ENCODE results near the gene CENPX. TPM values are rescaled to one million over a fixed set of nuclear protein-coding genes. Genes with fewer than 3 reads are reported as not detected.

CENPX gene
- total RNA-seq, 4 donors from 2014 or later: 46.0 to 74.0 (median 57.5) TPM

DNA sequence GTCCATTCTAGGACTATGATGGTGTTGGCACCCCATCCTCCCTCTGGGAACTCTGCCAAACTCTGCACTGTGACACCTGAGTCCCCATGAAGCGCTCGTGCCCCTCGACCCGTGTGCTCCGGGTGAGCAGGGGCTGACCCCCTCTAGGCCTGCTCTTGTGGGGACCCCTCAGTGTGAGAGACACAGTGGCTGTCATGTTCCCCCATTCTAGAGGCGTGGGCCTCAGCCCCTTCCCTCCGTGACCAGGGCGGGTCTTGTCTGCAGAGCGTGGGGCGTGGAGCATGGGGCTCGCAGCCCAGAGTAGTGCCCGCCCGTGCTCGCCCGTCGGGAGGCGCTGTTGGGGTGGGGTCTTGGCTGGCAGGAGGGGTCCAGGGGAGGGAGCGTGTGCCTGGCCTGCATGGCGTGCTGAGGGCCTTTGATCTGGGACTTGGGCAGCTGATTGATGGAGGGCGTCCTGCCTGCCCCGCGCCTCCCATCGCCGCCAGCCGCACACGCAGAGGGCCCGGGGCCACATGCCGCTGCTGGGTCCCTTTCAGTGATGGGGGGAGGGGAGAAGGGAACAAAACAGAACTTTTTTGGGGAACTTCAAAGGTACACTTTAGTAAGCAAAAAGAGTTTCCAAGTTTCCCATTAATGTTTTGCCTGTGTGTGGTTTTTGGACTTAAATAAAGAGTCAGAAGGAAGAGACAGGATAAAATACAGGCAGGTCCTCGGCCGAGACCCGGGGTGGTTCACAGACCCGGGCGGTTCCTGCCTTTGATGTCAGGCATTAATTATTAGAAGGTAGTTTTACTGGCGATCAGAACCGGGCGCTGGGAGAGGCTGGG lies 22.5 kb downstream of the CENPX start:
- TF ChIP-seq, protein P1, sequence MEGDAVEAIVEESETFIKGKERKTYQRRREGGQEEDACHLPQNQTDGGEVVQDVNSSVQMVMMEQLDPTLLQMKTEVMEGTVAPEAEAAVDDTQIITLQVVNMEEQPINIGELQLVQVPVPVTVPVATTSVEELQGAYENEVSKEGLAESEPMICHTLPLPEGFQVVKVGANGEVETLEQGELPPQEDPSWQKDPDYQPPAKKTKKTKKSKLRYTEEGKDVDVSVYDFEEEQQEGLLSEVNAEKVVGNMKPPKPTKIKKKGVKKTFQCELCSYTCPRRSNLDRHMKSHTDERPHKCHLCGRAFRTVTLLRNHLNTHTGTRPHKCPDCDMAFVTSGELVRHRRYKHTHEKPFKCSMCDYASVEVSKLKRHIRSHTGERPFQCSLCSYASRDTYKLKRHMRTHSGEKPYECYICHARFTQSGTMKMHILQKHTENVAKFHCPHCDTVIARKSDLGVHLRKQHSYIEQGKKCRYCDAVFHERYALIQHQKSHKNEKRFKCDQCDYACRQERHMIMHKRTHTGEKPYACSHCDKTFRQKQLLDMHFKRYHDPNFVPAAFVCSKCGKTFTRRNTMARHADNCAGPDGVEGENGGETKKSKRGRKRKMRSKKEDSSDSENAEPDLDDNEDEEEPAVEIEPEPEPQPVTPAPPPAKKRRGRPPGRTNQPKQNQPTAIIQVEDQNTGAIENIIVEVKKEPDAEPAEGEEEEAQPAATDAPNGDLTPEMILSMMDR (IDR thresholded peaks at IDR 0.05; ENCODE audit: low read depth): no peak

DNA sequence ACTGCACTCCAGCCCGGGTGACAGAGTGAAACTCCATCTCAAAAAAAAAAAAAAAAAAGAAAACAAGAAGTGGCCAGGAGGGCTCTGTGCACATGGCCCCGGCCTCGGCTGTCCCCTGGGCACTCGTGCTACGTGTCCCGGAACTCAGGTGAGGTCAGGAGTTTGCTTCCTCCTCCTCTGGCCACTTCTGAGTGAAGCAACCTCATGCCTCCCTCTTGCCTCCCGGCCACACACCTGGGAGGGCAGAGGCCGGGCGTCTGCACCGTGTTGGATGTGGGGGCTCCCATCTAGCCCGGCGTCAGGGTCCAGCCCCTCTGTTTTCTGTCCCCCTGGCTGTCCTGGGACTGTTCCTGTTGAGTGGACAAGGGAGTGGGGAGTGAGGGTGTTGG lies 23.1 kb downstream of the CENPX start:
- TF ChIP-seq, protein P1 (IDR thresholded peaks at IDR 0.05; ENCODE audit: low read depth): no peak

- TF ChIP-seq, protein P1 (IDR thresholded peaks at IDR 0.05; ENCODE audit: low read depth): no peak
Observed at GRCh38 chr17:81998691-81999438, 23.8 kb downstream of the CENPX start.

- TF ChIP-seq, protein P1 (IDR thresholded peaks at IDR 0.05; ENCODE audit: low read depth): no peak
Observed at GRCh38 chr17:81998212-81998611, 24.5 kb downstream of the CENPX start.

GRCh38 chr17:81996757-81997441 lies 25.8 kb downstream of the CENPX start:
- TF ChIP-seq, protein P1 (IDR thresholded peaks at IDR 0.05; ENCODE audit: low read depth): no peak

- TF ChIP-seq, protein P1 (IDR thresholded peaks at IDR 0.05; ENCODE audit: low read depth): no peak
Observed at GRCh38 chr17:81996232-81996756, 26.4 kb downstream of the CENPX start.
